ENCODE results near the gene SMIM8.

DNA sequence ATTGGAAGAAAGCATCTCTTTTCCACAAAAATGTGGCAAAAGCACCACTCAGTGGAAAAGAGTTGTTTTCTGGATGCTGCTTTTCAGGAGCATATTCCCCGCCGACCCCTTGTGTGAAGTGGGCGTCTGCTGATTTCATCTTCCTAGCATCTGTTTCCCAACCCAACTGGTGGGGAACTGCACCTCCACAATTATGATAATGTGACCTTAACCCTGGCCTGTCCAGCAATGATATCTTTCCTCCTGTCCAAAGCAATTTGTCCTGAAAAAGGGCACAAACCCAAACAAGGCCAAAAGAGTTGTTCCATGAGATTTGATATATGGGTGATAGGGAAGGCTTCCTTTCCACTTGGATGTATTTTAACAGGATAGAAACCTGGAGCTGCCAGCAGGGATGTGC is 7.3 kb upstream of the SMIM8 start:
- TF ChIP-seq, protein P1, sequence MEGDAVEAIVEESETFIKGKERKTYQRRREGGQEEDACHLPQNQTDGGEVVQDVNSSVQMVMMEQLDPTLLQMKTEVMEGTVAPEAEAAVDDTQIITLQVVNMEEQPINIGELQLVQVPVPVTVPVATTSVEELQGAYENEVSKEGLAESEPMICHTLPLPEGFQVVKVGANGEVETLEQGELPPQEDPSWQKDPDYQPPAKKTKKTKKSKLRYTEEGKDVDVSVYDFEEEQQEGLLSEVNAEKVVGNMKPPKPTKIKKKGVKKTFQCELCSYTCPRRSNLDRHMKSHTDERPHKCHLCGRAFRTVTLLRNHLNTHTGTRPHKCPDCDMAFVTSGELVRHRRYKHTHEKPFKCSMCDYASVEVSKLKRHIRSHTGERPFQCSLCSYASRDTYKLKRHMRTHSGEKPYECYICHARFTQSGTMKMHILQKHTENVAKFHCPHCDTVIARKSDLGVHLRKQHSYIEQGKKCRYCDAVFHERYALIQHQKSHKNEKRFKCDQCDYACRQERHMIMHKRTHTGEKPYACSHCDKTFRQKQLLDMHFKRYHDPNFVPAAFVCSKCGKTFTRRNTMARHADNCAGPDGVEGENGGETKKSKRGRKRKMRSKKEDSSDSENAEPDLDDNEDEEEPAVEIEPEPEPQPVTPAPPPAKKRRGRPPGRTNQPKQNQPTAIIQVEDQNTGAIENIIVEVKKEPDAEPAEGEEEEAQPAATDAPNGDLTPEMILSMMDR (IDR thresholded peaks at IDR 0.05) = no peak
- no peak for TF ChIP-seq POLR2A (IDR thresholded peaks at IDR 0.05)
